ENCODE results near the gene SPOCK3.
"Not testable (repeated sequence)": the region's sequence is repeated elsewhere in the genome, so short reads cannot be mapped to it uniquely, and the experiment has no call there.

SPOCK3 gene

DNA sequence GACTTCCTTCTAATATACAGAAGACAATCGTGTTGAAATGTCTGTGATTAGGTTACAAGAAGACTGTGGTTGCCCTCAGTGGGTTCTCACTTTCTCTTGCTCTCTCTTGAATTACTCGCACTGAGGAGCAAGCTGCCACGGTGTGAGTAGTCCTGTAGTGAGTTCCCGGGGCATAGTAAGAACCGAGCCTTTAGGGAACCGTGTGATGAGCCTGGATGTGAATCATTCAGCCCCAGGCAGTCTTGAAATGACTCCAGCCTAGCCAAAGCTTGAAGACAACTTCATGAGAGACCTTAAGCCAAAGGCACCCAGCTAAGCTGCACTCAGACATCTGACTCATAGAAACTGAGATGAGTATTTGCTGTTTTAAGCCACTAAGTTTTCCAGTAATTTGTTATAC lies 292.7 kb downstream of the SPOCK3 start:
- DNase-seq, result no peak

DNA sequence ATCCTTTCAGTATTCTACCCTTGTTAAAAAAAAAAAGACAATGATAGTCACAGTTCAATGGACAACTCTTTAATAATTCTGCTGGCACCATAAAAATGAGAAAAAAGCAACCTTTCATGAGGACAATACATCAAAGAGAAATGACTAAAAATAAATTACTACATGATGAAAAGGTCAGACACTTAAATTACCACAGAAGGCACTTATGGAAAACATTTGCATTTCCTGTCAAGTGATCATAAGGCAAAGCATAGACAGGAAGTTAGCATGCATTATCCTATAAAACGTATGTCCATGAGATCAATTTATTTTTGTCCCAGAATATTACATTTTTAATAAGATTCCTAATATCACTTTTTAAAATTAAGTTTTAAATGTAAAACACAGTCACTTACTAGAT lies 303.8 kb downstream of the SPOCK3 start:
- DNase-seq, result no peak

DNA sequence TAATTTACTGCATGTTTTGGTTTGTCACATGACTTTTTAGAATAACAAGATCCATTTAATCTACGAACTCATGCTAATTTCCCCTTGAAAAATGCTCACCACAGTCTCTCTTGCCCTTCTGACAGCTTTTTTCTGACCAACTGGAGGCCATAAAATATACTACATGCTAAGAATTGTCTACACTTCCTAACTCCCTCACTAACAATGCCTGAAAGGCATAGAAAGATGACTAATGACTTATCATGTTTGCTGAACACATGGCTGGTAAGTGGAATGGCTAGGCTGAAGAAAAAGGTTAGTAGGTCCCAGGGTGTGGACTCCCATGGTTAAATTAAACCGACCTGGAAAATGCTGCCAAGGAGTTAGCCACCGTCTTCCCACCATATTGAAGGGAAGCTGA lies 309.9 kb downstream of the SPOCK3 start:
- DNase-seq, result no peak

DNA sequence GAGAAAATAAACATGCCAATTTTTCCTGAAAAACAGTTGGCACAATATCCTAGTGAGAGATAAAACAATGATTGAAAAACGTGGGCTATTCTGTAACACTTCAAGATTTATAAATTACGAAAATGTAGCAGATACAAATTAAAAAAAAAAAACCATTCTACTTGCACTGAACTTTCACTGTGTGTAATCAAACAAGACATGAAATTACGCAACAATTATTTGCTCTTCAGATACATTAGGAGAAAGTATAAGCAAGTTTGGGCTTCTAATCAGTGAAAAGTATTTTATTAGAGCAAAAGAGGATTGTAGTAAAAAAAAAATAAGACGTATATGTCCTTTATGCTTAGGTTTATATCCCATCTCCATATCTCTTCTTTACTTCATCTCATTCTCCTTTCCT lies 320.4 kb downstream of the SPOCK3 start:
- no peak for DNase-seq

DNA sequence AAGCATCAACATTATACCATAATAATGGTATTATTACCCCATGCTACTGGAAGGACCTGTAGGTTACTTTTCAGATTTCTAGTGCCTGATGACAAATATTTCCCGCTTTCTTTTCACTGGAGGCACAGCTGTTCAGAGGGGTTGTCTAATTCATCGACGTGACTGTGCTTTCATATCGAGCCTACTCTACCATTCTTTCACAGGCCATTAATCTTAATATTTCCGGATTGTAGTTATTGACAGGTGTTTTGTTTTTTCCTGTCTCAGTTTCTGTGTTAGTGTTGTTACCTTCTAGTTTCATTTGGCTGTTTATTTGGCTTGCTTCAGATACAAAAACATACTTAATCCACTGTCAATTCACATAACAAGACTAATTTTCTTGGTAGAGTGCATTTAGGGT lies 330.9 kb downstream of the SPOCK3 start:
- DNase-seq, result no peak

DNA sequence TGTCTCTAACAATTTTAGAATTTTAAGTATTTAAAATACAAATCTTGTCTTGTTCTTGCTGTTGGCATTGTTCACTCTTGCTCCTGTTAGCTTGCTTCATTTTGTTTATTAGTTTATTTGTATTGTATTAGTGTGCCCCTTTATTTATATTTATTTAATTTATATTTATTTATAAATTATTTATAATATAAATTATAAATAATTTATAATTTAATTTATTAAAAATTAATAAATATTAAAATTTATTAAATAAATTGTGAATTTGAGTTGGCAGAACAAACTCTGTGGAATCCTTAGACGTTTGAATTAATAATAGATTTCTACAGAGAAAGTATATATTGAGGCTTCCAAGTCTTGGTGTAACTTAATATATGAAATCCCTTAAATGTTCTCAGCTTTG lies 331.4 kb downstream of the SPOCK3 start:
- no peak for DNase-seq

DNA sequence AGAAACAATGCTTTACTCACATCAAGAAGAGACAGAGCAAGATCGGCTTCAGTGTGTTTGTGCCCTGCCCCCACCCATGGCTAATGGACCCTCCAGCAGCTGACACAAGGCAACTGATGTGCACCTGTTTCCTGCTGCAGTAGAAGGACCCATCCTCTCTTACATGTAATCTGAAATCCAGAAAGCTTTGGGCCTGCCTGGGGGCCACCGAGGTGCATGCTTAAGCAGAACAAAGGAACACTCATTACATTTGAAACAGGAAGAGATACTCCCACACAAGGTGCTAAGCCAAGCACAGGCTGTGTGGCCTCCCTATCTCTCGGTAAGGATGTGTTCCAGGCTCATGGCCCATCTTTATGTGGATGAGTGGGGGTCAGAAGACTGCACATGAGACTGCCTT lies 338.0 kb downstream of the SPOCK3 start:
- DNase-seq, result no peak

DNA sequence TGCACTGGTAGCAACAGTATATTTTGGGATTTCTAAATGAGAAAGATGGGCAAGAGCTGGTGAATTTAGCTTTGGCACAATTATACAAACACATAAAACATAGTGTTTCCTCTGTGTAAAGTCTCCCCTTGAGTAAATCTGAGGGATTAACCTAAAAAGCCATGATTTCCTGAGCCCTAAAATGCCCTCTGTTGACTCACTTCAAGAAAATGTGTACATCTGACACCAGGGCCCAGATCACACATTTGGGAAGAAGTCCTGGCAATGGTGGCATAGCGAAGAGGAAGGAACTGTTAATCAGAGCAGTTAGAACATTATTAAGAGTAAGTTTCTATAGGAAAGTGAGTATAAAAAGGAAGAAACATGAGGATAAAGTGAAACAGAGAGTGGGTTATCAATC lies 338.5 kb downstream of the SPOCK3 start:
- DNase-seq, result no peak

DNA sequence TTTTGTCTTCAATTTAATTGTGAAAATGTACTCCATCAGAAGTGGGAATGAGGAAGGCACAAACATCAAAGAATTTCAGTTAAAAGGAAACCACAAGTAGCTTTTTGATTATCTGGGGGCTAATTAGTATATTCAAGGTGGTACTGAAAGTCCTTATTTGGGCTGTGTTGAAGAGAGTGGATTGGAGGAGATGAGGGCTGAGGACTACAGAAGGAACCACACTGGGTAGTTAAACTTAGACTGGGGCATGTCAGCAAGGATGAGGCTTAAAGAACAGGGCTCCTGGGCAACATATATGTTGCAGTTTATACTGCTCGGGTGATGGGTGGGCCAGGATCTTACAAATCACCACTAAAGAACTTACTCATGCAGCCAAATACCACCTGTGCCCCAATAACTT lies 346.8 kb downstream of the SPOCK3 start:
- no peak for DNase-seq

DNA sequence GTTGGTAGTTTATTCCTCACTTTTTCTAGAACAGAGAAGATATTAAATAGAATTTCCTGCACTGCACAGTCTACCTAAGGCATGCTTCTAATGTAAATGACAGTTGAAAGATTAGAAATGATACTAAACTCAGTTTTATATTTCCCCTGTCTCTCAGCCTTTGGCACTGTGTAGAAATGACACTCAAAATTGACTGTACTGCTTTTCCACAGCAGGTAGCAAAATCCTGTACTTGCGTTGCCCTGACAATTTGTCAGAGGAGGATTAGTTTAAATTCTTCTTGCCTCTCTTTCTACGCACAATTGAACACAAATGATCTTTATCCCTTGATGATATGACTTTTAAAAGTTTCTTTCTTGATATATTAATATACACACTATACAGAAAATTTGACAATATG lies 347.6 kb downstream of the SPOCK3 start:
- DNase-seq, result no peak

DNA sequence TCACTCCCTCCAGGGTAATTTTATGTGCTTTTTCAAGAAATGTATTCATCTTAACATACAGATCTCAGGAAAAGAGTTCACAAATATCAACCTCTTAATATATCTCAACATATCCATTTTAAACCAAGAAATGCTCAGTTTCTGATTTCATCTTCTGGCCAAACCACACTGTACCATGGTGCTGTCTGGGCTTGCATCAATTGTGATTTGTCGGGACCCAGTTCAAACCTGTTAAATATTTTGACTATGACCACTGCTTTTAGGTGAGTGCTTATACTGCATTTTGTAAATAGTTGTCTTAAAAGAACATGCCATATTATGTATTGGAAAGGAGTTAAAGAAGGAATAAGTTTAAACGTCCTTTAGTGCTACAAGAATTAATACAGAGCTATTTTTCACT lies 352.1 kb downstream of the SPOCK3 start:
- no peak for DNase-seq

DNA sequence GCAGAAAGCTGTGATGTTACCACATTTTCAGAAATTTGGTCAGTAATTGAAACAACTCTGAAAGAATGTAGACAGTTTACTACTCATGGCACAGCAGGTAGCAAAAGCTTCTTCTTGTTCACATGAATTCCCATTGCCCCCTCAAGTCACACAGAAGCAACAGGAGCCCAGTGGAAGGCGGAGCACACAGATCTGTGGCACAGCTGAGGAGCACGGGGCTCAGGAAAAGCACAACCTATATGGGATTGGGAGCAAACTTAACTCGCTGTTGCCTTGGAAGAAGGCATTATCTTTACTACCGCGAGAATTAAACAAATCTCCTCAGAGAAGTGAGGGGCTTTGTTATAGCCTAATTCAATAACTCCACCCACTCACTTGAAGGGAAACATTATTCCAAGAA lies 358.5 kb downstream of the SPOCK3 start:
- DNase-seq, result no peak

DNA sequence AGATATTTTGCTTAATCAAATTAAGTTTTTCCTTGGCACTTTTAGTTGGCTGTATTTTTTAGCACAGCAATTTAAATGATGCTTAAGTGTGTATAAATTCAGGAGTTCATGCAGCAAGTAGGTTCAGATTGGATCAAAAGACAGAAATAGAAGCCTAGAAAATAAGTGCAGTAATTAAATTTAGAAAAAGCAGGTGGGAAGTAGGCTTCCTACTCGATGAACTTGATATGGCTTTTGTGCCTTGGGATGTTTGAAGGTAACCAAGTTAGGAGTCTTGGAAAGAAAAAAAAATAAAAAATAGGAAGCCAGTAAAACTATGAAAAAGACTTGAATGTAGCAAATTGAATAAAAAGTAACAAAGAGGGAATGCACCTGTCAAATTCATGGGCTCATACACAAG lies 372.3 kb downstream of the SPOCK3 start:
- DNase-seq, result no peak

DNA sequence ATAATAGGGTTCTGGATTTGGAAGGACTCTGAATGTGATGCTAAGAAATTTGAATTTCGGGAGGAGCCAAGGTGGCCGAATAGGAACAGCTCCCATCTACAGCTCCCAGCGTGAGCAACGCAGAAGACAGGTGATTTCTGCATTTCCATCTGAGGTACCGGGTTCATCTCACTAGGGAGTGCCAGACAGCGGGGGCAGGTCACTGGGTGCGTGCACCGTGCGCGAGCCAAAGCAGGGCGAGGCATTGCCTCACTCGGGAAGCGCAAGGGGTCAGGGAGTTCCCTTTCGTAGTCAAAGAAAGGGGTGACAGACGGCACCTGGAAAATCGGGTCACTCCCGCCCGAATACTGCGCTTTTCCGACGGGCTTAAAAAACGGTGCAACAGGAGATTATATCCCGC lies 383.9 kb downstream of the SPOCK3 start:
- DNase-seq, result not testable (repeated sequence)

DNA sequence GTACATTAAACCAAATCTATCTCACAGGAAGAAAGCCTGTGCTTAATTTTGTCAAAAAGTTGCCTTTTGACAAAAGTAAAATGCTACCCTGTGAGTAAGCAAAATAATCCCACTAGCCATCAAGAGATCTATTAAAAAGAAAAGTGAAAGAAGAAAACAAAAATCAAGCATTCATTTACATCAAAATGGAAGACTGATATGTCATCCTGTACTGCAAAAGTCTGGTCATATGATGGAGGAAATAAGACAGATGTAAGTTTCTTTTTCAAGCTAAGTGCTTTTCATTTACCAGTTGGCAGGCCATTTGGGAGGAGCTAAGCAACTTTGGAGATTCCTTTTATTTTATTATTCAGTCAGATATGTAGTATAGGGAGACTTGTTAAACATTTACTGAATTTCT lies 387.4 kb downstream of the SPOCK3 start:
- DNase-seq, result no peak

DNA sequence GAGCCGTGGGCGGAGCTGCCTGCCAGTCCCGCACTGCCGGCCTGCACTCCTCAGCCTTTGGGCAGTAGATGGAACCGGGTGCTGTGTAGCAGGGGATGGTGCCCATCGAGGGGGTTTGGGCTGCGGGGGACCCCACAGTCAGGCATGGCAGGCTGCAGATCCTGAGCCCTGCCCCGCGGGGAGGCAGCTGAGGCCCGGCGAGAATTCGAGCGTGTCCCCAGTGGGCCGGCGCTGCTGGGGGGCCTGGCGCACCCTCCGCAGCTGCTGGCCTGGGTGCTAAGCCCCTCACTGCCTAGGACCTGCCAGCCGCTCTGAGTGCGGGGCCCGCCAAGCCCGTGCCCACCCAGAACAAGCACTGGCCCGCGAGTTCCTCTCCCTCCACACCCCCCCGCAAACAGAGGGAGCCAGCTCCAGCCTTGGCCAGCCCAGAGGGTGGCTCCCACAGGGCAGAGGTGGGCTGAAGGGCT lies 391.5 kb downstream of the SPOCK3 start:
- DNase-seq, result no peak

DNA sequence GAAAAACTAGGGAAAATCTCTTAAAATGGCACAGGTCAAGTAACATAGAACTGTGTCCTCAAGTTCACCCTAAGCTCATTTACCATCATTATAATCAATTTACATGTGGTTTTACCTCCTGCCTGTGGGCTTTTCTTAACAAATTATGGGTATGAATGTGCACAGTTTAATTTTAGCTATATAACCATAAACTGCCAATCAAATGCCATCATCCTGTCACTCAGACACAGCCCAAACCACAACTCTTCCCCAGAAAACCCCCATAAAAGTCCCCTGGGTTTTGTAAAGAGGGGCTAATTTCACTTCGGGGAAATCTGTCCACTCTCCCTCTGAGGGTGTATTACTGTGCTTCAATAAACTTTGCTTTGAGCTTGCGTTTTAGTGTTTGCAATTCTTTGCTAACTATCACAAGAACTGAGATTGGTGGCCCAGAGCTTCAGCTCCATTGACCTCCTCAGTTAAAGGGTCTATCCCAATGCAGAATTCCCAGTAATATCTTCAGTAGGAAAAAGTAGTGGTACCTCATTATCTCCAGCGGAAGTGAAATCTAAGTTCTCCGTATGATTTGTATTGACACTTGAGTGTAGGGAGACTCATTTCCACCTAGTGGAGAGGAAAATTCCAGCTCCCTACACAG lies 394.6 kb downstream of the SPOCK3 start:
- DNase-seq, result no peak

DNA sequence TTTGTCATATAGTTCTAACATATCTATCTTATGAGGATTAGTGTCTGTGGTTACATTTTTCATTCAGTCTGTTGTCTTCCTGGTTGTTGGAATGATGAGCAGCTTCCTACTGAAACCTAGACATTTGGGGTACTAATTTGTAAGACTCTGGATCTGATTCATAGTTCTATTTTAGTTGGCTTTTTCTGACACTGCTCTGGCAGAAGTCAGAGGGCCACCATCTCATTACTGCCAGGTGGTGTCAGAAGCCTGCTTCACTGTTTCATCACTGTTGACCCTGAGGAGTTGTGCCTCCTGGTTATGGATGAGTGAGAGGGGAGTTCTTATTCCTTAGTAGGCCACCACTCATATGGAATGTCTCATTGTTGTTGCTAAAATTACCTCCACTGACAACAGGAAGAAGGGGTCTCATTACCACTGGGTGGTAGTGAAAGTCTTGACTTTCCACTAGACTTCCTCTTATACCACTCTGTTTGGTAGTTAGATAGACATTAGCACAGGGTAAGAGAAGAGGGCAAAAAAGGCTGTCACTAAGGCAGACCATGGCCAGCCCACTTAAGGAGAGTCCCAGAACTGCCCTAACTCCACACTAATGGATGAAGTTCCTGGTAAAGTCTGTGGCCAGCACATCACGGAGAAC lies 395.2 kb downstream of the SPOCK3 start:
- no peak for DNase-seq

DNA sequence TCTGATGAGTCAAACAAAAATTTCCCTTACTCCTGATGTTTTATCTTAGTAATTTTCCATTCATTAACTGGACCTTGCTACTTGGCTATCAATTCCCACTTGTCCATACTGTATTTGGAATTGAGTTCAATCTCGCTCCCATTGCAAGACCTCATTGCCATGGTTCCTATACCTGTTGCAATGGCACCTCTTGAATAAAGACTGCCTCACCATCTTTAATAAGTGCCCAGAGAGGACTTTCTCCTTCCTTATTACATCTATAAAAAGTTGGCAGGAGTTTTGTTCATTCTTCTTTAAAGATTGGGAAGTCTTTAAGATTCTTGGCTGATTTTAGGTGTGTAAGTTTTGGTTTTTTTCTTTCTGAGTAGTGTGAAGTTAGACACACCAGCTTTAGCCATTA lies 397.4 kb downstream of the SPOCK3 start:
- no peak for DNase-seq

DNA sequence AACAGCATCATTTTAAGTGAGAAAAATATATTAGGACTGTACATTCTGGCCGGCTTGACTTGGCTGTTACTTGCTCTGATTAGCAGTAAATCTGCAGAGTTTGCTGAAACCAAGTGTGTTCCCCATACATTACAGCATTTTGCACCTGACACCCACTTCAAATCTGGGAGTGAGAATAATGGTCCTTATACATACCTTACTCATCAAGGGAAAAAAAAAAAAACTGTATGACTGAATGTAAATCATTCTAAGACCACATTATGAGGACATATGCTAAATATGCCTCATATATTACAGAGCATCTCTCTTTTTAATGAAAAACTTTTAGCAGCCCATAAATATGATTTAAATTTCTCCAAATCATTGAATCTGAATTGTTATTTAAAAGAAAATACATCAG lies 406.7 kb downstream of the SPOCK3 start:
- no peak for DNase-seq

DNA sequence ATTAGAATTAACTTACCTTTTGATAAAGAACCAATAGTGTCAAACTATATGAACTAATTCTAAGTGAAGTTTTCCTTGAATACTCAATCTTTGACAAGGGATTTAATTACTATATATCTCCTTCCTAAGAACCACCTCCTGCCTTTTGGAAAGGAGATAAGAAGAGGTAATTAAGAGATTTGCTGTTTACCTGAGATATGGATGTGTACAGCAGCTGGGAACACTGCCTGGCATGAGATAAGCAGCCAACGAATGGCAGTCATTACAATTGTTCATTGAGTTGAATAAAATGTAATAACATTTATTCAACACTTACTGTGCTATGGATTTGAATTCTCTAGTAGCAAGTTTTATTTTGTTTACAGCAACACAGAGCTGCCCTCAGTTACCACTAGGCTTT lies 407.1 kb downstream of the SPOCK3 start:
- no peak for DNase-seq

DNA sequence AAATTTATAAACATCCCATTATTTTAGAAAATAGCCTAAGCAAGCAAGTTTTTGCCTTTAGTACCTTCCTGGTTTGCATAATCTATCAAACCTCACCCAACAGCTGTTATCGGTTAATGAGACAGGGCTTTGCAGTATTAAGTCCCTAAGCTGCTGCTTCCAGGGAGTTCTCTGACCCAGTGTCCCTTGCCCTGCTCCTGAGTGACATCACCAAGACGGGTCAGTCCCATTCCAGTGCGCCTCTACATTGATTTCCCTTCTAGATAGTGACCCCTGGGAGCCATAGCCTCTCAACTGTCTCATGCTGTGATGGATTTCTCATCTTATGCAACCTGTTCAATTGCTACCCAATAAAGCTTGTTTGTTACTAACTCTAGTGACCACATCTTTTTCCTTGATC lies 410.4 kb downstream of the SPOCK3 start:
- DNase-seq, result no peak

DNA sequence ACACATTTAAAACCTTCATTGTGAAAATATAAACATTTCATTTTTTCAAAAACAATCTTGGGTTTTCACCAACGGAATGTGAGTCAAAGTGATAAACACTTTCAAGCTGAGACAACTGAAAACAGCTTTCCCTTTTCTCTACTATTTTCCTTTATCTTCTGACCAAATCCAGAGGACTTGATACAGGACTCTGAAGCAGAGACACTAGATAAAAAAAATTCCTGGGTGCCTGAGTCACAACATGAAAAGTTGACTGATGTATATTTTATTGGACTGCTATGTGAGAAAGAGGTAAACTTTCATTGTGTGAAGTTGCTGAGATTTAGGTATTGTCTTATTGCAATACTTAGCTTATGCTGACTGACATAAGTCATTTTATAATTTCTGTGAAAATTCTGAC lies 411.2 kb downstream of the SPOCK3 start:
- no peak for DNase-seq

DNA sequence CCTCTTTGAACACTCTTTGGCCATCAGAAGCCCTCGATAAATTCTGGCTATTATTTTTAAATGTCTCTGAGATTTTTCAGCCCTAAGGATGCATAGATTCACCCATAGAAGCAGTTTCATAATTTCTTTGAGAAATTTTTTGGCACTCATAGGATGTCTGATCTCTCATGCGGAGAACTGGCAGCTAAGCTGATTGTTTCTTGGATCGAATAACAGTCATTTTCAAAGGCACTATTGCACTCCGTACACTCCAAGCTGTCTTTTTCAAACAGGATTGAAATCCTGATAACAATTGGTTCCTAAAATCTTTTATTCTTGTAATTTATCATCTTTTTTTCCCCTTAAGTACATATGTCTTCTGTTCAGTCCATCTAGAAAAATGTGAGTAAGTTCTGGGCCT lies 411.9 kb downstream of the SPOCK3 start:
- no peak for DNase-seq

DNA sequence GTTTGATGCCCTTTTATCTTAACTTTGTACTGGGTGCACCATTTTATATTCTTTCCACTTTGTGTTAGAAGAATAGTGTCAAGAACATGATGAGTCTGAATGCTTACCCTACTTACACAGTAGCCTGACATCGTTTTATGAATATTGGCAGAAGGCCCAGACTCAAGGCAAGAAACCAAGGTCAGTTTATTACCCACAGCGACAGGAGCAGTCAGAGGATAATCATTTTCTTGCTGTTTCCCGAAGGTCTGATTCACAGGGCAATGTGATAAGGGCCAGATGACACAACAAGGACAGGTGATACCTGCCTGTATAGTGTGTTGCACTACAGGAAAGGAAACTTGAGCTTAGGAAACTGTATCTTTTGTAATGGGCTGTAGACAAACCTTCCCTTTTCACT lies 417.4 kb downstream of the SPOCK3 start:
- DNase-seq, result no peak

Measured in inflammatory macrophage (primary cell).